Measurements from ENCODE around the gene CDKN2AIPNL. TPM values are rescaled to one million over a fixed set of nuclear protein-coding genes. Genes with fewer than 3 reads are reported as not detected.

CDKN2AIPNL gene
- total and polyA plus RNA-seq, 2 of the 8 experiments (the other 6 are each of a cell fraction or from before 2014, with no cell fraction given): 40.0 to 56.3 TPM

GRCh38 chr5:134411546-134412266 is at the start of gene CDKN2AIPNL (continued):
- TF ChIP-seq TAF1 (IDR thresholded peaks at IDR 0.05; ENCODE audit: low read depth, low read length) (peak; percentile 98), KDM5A (IDR thresholded peaks at IDR 0.05; ENCODE audit: low read length) (0 out of 2 replicates have a peak, but pooled peaks have one; percentile 26), KDM1A (IDR thresholded peaks at IDR 0.05; ENCODE audit: borderline replicate concordance, low read length) (0 out of 2 replicates have a peak, but pooled peaks have one; percentile 7), HDAC2 (IDR thresholded peaks at IDR 0.05; ENCODE audit: borderline replicate concordance in 1 of 2, low read depth in 2 of 2, low read length in 2 of 2) (peak in 1 of 2 experiments; percentile 25; a peak in 1 of 4 replicates), TAF7 (optimal IDR thresholded peaks at IDR 0.05; ENCODE audit: borderline replicate concordance, low read depth, low read length) (peak; percentile 75), USF2 (IDR thresholded peaks at IDR 0.05; ENCODE audit: low read length) (no peak), EGR1 (IDR thresholded peaks at IDR 0.05; ENCODE audit: borderline replicate concordance, low read depth, low read length) (peak; percentile 95), POLR2AphosphoS5 (IDR thresholded peaks at IDR 0.05; ENCODE audit: low read depth, low read length) (peak; percentile 92), ZNF274 (IDR thresholded peaks at IDR 0.05; ENCODE audit: borderline replicate concordance, extremely low read depth, low read length) (no peak), CBX8 (IDR thresholded peaks at IDR 0.05; ENCODE audit: borderline replicate concordance, low read depth, low read length) (no peak), EZH2 (IDR thresholded peaks at IDR 0.05; ENCODE audit: low read depth, low read length, severe bottlenecking) (no peak), ASH2L (IDR thresholded peaks at IDR 0.05; ENCODE audit: low read length) (peak; percentile 74), RXRA (IDR thresholded peaks at IDR 0.05; ENCODE audit: insufficient read depth, low read depth, low read length) (0 out of 2 replicates have a peak, but pooled peaks have one; percentile 54), SIRT6 (IDR thresholded peaks at IDR 0.05; ENCODE audit: low read length) (no peak), YY1 (IDR thresholded peaks at IDR 0.05; ENCODE audit: low read depth, low read length) (peak; percentile 76; the same call in 1 of the 2 replicates)
- TF ChIP-seq, protein P1, sequence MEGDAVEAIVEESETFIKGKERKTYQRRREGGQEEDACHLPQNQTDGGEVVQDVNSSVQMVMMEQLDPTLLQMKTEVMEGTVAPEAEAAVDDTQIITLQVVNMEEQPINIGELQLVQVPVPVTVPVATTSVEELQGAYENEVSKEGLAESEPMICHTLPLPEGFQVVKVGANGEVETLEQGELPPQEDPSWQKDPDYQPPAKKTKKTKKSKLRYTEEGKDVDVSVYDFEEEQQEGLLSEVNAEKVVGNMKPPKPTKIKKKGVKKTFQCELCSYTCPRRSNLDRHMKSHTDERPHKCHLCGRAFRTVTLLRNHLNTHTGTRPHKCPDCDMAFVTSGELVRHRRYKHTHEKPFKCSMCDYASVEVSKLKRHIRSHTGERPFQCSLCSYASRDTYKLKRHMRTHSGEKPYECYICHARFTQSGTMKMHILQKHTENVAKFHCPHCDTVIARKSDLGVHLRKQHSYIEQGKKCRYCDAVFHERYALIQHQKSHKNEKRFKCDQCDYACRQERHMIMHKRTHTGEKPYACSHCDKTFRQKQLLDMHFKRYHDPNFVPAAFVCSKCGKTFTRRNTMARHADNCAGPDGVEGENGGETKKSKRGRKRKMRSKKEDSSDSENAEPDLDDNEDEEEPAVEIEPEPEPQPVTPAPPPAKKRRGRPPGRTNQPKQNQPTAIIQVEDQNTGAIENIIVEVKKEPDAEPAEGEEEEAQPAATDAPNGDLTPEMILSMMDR (IDR thresholded peaks at IDR 0.05; ENCODE audit: control extremely low read depth in 1 of 3, insufficient read depth in 1 of 3, low read depth in 1 of 3, low read length in 3 of 3): peak; percentile 73 to 94 (median 78)
- TF ChIP-seq, protein P2, sequence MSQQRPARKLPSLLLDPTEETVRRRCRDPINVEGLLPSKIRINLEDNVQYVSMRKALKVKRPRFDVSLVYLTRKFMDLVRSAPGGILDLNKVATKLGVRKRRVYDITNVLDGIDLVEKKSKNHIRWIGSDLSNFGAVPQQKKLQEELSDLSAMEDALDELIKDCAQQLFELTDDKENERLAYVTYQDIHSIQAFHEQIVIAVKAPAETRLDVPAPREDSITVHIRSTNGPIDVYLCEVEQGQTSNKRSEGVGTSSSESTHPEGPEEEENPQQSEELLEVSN (IDR thresholded peaks at IDR 0.05): peak; percentile 85
- TF ChIP-seq, protein P3, sequence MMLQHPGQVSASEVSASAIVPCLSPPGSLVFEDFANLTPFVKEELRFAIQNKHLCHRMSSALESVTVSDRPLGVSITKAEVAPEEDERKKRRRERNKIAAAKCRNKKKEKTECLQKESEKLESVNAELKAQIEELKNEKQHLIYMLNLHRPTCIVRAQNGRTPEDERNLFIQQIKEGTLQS (IDR thresholded peaks at IDR 0.05; ENCODE audit: insufficient read depth, low read depth, low read length): 0 out of 2 replicates have a peak, but pooled peaks have one; percentile 17
